HEK293 (cell line): ENCODE data around the gene LCN12.

Experiments
- OVOL3 ChIP-seq: fragments of 450-650 bp; formaldehyde crosslinking; IDR thresholded peaks from 2 replicates; pipeline ENCODE4 v1.5.1; 2016; ENCODE audit warnings: missing biosample characterization, missing genetic modification characterization
- ZNF16 ChIP-seq: fragments of 450-650 bp; formaldehyde crosslinking; IDR thresholded peaks from 2 replicates; pipeline ENCODE4 v1.5.1; 2016; ENCODE audit warnings: low read depth, missing biosample characterization, missing genetic modification characterization
- ZNF221 ChIP-seq: fragments of 450-650 bp; formaldehyde crosslinking; IDR thresholded peaks from 2 replicates; pipeline ENCODE4 v1.5.1; 2017; ENCODE audit warnings: missing biosample characterization, missing genetic modification characterization, borderline replicate concordance
- ZNF302 ChIP-seq: fragments of 450-650 bp; formaldehyde crosslinking; IDR thresholded peaks from 2 replicates; pipeline ENCODE4 v1.5.1; 2016; ENCODE audit warnings: missing biosample characterization, missing genetic modification characterization, low read depth
- ZNF335 ChIP-seq: fragments of 450-650 bp; formaldehyde crosslinking; conservative IDR thresholded peaks from 2 replicates; pipeline ENCODE4 v1.5.1; 2016; ENCODE audit warnings: missing biosample characterization, missing genetic modification characterization
- TF ChIP-seq, protein P1 (sequence below): fragments of 450-650 bp; formaldehyde crosslinking; IDR thresholded peaks from 2 replicates; pipeline ENCODE4 v1.5.1; 2016; ENCODE audit warnings: missing biosample characterization, missing genetic modification characterization
- TF ChIP-seq, protein P2 (sequence below): fragments of 450-650 bp; formaldehyde crosslinking; conservative IDR thresholded peaks from 2 replicates; pipeline ENCODE4 v1.5.1; 2016; ENCODE audit warnings: low read depth, missing biosample characterization, missing genetic modification characterization
- TF ChIP-seq, protein P3 (sequence below): fragments of 450-650 bp; formaldehyde crosslinking; conservative IDR thresholded peaks from 2 replicates; pipeline ENCODE4 v1.5.1; 2016; ENCODE audit warnings: low read depth, missing biosample characterization, missing genetic modification characterization
- TF ChIP-seq, protein P4 (sequence below): fragments of 450-650 bp; formaldehyde crosslinking; IDR thresholded peaks from 2 replicates; pipeline ENCODE4 v1.5.1; 2016; ENCODE audit warnings: missing biosample characterization, missing genetic modification characterization
- TF ChIP-seq, protein P5 (sequence below): fragments of 450-650 bp; formaldehyde crosslinking; IDR thresholded peaks from 2 replicates; pipeline ENCODE4 v1.5.1; 2016; ENCODE audit warnings: missing biosample characterization, missing genetic modification characterization
- TF ChIP-seq, protein P6 (sequence below): fragments of 450-650 bp; formaldehyde crosslinking; IDR thresholded peaks from 2 replicates; pipeline ENCODE4 v1.5.1; 2016; ENCODE audit warnings: missing biosample characterization, missing genetic modification characterization
- TF ChIP-seq, protein P7 (sequence below): sonication (generic); formaldehyde crosslinking; IDR thresholded peaks from 2 replicates; pipeline ENCODE4 v1.8.1; 2022; ENCODE audit warnings: mild to moderate bottlenecking, moderate library complexity, missing genetic modification reagents

DNA sequence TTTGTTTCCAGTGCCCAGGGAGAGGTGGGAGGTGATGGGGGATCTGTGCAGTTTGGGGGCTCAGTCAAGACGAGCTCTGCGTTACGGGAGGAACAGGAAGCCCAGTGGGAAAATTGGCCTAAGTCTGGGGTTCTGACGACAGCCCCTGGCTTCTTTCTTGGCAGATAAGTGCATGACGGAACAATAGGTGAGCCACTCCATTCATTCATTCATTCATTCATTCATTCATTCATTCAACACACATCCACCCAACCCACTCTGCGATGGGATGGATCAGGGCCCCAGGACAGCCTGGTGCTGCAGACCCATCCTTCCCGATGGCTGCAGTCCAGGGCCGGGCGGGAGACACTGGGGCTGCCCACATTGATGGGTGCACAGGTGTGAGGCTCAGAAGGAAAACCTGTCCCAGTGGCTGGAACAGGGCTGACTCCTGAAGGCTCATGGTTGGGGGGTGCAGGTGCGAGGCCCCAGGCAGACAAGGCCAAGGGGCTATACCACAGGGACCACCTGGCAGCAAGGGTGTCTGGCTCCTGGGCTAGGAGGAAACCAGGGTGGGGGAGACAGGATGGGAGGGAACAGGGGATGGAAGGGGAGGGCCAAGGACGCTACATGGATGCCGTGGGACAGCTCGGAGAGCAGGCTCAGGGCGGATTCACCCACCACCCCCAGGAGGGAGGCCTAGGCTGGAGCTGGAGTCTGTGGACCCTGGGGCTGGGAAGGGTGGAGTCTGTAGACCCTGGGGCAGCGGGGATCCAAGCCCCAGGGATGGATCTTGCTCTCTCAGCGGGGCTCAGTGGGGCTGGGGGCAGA is 28.8 kb downstream of the LCN12 start:
- TF ChIP-seq OVOL3 (tag by site-specific recombination), result no peak
- no peak for TF ChIP-seq ZNF16
- TF ChIP-seq, protein P1, sequence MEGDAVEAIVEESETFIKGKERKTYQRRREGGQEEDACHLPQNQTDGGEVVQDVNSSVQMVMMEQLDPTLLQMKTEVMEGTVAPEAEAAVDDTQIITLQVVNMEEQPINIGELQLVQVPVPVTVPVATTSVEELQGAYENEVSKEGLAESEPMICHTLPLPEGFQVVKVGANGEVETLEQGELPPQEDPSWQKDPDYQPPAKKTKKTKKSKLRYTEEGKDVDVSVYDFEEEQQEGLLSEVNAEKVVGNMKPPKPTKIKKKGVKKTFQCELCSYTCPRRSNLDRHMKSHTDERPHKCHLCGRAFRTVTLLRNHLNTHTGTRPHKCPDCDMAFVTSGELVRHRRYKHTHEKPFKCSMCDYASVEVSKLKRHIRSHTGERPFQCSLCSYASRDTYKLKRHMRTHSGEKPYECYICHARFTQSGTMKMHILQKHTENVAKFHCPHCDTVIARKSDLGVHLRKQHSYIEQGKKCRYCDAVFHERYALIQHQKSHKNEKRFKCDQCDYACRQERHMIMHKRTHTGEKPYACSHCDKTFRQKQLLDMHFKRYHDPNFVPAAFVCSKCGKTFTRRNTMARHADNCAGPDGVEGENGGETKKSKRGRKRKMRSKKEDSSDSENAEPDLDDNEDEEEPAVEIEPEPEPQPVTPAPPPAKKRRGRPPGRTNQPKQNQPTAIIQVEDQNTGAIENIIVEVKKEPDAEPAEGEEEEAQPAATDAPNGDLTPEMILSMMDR (tag by site-specific recombination), result no peak
- TF ChIP-seq, protein P2, sequence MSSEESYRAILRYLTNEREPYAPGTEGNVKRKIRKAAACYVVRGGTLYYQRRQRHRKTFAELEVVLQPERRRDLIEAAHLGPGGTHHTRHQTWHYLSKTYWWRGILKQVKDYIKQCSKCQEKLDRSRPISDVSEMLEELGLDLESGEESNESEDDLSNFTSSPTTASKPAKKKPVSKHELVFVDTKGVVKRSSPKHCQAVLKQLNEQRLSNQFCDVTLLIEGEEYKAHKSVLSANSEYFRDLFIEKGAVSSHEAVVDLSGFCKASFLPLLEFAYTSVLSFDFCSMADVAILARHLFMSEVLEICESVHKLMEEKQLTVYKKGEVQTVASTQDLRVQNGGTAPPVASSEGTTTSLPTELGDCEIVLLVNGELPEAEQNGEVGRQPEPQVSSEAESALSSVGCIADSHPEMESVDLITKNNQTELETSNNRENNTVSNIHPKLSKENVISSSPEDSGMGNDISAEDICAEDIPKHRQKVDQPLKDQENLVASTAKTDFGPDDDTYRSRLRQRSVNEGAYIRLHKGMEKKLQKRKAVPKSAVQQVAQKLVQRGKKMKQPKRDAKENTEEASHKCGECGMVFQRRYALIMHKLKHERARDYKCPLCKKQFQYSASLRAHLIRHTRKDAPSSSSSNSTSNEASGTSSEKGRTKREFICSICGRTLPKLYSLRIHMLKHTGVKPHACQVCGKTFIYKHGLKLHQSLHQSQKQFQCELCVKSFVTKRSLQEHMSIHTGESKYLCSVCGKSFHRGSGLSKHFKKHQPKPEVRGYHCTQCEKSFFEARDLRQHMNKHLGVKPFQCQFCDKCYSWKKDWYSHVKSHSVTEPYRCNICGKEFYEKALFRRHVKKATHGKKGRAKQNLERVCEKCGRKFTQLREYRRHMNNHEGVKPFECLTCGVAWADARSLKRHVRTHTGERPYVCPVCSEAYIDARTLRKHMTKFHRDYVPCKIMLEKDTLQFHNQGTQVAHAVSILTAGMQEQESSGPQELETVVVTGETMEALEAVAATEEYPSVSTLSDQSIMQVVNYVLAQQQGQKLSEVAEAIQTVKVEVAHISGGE, result no peak
- TF ChIP-seq, protein P3, sequence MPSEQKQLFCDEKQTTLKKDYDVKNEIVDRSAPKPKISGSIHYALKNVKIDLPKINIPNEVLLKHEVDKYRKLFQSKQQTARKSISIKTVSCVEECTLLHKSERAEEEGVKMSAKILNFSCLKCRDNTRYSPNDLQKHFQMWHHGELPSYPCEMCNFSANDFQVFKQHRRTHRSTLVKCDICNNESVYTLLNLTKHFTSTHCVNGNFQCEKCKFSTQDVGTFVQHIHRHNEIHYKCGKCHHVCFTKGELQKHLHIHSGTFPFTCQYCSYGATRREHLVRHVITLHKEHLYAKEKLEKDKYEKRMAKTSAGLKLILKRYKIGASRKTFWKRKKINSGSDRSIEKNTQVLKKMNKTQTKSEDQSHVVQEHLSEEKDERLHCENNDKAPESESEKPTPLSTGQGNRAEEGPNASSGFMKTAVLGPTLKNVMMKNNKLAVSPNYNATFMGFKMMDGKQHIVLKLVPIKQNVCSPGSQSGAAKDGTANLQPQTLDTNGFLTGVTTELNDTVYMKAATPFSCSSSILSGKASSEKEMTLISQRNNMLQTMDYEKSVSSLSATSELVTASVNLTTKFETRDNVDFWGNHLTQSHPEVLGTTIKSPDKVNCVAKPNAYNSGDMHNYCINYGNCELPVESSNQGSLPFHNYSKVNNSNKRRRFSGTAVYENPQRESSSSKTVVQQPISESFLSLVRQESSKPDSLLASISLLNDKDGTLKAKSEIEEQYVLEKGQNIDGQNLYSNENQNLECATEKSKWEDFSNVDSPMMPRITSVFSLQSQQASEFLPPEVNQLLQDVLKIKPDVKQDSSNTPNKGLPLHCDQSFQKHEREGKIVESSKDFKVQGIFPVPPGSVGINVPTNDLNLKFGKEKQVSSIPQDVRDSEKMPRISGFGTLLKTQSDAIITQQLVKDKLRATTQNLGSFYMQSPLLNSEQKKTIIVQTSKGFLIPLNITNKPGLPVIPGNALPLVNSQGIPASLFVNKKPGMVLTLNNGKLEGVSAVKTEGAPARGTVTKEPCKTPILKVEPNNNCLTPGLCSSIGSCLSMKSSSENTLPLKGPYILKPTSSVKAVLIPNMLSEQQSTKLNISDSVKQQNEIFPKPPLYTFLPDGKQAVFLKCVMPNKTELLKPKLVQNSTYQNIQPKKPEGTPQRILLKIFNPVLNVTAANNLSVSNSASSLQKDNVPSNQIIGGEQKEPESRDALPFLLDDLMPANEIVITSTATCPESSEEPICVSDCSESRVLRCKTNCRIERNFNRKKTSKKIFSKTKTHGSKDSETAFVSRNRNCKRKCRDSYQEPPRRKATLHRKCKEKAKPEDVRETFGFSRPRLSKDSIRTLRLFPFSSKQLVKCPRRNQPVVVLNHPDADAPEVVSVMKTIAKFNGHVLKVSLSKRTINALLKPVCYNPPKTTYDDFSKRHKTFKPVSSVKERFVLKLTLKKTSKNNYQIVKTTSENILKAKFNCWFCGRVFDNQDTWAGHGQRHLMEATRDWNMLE (tag by site-specific recombination), result no peak
- TF ChIP-seq, protein P4, sequence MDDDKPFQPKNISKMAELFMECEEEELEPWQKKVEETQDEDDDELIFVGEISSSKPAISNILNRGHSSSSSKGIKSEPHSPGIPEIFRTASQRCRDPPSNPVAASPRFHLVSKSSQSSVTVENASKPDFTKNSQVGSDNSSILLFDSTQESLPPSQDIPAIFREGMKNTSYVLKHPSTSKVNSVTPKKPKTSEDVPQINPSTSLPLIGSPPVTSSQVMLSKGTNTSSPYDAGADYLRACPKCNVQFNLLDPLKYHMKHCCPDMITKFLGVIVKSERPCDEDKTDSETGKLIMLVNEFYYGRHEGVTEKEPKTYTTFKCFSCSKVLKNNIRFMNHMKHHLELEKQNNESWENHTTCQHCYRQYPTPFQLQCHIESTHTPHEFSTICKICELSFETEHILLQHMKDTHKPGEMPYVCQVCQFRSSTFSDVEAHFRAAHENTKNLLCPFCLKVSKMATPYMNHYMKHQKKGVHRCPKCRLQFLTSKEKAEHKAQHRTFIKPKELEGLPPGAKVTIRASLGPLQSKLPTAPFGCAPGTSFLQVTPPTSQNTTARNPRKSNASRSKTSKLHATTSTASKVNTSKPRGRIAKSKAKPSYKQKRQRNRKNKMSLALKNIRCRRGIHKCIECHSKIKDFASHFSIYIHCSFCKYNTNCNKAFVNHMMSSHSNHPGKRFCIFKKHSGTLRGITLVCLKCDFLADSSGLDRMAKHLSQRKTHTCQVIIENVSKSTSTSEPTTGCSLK, result no peak
- no peak for TF ChIP-seq ZNF221 (tag by site-specific recombination)
- TF ChIP-seq, protein P5, sequence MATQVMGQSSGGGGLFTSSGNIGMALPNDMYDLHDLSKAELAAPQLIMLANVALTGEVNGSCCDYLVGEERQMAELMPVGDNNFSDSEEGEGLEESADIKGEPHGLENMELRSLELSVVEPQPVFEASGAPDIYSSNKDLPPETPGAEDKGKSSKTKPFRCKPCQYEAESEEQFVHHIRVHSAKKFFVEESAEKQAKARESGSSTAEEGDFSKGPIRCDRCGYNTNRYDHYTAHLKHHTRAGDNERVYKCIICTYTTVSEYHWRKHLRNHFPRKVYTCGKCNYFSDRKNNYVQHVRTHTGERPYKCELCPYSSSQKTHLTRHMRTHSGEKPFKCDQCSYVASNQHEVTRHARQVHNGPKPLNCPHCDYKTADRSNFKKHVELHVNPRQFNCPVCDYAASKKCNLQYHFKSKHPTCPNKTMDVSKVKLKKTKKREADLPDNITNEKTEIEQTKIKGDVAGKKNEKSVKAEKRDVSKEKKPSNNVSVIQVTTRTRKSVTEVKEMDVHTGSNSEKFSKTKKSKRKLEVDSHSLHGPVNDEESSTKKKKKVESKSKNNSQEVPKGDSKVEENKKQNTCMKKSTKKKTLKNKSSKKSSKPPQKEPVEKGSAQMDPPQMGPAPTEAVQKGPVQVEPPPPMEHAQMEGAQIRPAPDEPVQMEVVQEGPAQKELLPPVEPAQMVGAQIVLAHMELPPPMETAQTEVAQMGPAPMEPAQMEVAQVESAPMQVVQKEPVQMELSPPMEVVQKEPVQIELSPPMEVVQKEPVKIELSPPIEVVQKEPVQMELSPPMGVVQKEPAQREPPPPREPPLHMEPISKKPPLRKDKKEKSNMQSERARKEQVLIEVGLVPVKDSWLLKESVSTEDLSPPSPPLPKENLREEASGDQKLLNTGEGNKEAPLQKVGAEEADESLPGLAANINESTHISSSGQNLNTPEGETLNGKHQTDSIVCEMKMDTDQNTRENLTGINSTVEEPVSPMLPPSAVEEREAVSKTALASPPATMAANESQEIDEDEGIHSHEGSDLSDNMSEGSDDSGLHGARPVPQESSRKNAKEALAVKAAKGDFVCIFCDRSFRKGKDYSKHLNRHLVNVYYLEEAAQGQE, result no peak
- TF ChIP-seq ZNF335 (tag by site-specific recombination), result no peak
- TF ChIP-seq ZNF302 (tag by site-specific recombination), result no peak
- TF ChIP-seq, protein P6, sequence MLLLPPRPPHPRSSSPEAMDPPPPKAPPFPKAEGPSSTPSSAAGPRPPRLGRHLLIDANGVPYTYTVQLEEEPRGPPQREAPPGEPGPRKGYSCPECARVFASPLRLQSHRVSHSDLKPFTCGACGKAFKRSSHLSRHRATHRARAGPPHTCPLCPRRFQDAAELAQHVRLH (tag by site-specific recombination), result no peak
- TF ChIP-seq, protein P7, sequence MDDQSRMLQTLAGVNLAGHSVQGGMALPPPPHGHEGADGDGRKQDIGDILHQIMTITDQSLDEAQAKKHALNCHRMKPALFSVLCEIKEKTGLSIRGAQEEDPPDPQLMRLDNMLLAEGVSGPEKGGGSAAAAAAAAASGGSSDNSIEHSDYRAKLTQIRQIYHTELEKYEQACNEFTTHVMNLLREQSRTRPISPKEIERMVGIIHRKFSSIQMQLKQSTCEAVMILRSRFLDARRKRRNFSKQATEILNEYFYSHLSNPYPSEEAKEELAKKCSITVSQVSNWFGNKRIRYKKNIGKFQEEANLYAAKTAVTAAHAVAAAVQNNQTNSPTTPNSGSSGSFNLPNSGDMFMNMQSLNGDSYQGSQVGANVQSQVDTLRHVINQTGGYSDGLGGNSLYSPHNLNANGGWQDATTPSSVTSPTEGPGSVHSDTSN (CRISPR knock-in tag), result no peak
